ENCODE data around the gene PRKD3. TPM values are rescaled to one million over a fixed set of nuclear protein-coding genes. Genes with fewer than 3 reads are reported as not detected.

The PRKD3 gene
- total and polyA plus RNA-seq, 12 donors: 4.4 to 21.6 (median 12.1) TPM

DNA sequence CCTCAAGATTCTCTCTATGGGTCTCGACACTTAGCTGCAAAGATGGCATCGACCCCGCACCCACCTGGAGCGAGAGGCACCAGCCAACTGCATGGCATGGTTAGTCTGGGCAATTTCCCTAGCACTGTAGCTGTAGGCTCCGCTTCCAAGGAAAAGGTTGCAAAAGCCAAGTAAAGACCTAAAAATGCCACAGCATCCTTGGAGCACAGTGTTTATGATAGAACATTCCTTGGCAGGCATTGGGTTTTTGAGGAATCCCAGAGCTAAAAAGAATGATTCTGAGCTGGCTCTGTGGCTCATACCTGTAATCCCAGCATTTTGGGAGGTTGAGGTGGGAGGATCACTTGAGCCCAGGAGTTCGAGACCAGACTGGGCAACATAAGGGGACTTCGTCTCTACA, 42.7 kb upstream of the PRKD3 start:
- H3K4me3 ChIP-seq: no peak overlapping the region
- H3K36me3 ChIP-seq: peaks cover 0 to 6% (median 0%) of the 10 kb centered on the region in 9 donors
- DNase-seq (no peak), ATAC-seq (no peak)
- no peaks in the 10 kb centered on the region for H3K4me1 ChIP-seq
- intact Hi-C loops (cut with DNase I): no loop called here
- WGBS, 2 donors: 96 to 97% methylated on average over 7 of the region's 7 CpGs
- no peak overlapping the region for H3K27ac ChIP-seq
- TF ChIP-seq, protein P1, sequence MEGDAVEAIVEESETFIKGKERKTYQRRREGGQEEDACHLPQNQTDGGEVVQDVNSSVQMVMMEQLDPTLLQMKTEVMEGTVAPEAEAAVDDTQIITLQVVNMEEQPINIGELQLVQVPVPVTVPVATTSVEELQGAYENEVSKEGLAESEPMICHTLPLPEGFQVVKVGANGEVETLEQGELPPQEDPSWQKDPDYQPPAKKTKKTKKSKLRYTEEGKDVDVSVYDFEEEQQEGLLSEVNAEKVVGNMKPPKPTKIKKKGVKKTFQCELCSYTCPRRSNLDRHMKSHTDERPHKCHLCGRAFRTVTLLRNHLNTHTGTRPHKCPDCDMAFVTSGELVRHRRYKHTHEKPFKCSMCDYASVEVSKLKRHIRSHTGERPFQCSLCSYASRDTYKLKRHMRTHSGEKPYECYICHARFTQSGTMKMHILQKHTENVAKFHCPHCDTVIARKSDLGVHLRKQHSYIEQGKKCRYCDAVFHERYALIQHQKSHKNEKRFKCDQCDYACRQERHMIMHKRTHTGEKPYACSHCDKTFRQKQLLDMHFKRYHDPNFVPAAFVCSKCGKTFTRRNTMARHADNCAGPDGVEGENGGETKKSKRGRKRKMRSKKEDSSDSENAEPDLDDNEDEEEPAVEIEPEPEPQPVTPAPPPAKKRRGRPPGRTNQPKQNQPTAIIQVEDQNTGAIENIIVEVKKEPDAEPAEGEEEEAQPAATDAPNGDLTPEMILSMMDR (IDR thresholded peaks at IDR 0.05): no peak
- H3K27me3 ChIP-seq: no peaks in the 10 kb centered on the region
- H3K9me3 ChIP-seq: no peaks in the 10 kb centered on the region

DNA sequence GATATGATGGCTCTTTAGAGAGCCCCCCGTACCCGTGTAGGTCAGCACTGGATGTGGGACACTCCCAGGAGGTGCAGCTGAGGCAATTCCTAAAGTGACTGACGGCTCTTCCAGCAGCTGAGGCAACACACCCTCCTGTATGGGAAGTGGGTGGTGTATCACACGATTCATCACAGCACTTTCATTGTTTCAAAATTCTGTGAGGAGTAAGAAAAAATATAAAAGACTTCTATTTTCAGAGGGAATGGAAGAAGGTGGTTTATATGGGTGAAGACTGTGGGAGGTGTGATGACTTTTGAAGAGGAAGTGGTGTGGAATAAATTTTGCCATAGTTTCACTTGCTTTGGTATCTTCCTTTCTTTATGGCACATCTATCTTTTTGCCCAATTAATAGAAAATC, 42.1 kb upstream of the PRKD3 start:
- Histone ChIP-seq H3K27me3 (no peaks in the 10 kb centered on the region), H3K9me3 (no peaks in the 10 kb centered on the region), H3K4me3 (no peak overlapping the region), H3K27ac (no peak overlapping the region), H3K4me1 (peaks cover 0 to 1% (median 0%) of the 10 kb centered on the region in 9 donors), H3K36me3 (peaks cover 0 to 6% (median 0%) of the 10 kb centered on the region in 9 donors)
- 58 to 71% methylated on average over 4 of the region's 4 CpGs for WGBS, 2 donors
- intact Hi-C loops (cut with DNase I): no loop called here
- no peak for ATAC-seq
- TF ChIP-seq, protein P1 (IDR thresholded peaks at IDR 0.05): no peak
- DNase-seq: no peak

DNA sequence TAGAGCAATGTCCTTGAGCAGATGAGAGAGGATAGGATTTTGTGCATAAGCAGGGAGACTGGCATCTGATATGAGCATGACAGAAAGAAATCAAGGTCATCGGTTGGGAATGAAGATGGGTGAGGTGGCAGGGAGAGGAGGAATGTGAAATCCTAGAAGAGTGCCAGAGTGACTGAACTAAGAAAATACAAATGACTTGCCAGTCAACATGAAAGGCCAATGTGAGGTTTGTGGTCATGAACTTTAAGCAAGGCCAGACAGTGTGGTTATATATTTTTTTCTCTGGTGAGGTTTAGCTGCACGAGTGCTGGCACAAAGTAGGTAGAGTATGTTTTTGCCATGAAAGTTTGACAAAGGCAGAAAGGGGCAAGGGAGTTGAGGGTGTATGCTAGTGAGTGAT, 41.0 kb upstream of the PRKD3 start:
- TF ChIP-seq, protein P1 (IDR thresholded peaks at IDR 0.05): no peak
- DNase-seq: no peak
- Histone ChIP-seq H3K27ac (no peak overlapping the region), H3K4me1 (peaks cover 0 to 5% (median 0%) of the 10 kb centered on the region in 9 donors), H3K9me3 (no peaks in the 10 kb centered on the region), H3K36me3 (peaks cover 0 to 6% (median 0%) of the 10 kb centered on the region in 9 donors), H3K4me3 (no peak overlapping the region), H3K27me3 (no peaks in the 10 kb centered on the region)
- no peak for ATAC-seq
- WGBS, 2 donors: 85 to 91% methylated on average over 2 of the region's 2 CpGs
- intact Hi-C loops (cut with DNase I): no loop called here

DNA sequence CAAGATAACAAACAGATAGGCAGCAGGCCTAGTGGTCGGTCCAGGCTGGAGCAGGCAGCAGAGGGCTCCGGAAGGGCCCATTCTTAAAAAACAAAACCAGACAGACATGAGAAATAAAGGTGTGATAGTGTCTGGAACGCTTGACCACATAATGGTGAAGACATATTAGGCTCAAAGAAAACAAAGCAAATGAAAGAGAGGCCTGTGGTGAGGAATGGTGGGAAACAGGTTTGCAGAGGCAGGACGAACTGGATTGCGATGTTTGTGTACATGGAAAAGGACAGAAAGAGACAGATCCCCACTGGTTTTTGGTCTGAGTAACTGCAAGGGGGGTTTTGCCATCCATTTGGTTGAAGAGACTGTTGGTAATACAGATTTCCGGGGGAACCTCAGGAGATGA, 39.7 kb upstream of the PRKD3 start:
- 92 to 96% methylated on average over 6 of the region's 6 CpGs for WGBS, 2 donors
- ATAC-seq (no peak), DNase-seq (no peak)
- intact Hi-C loops (cut with DNase I): no loop called here
- H3K9me3 ChIP-seq: no peaks in the 10 kb centered on the region
- H3K36me3 ChIP-seq: no peaks in the 10 kb centered on the region
- H3K27me3 ChIP-seq: no peaks in the 10 kb centered on the region
- H3K4me1 ChIP-seq: peaks cover 0 to 5% (median 0%) of the 10 kb centered on the region in 9 donors
- no peak overlapping the region for H3K27ac ChIP-seq
- TF ChIP-seq, protein P1 (IDR thresholded peaks at IDR 0.05): no peak
- no peak overlapping the region for H3K4me3 ChIP-seq

Measured in heart right ventricle (tissue), 16 donors.